DMS 273 (cell line): ENCODE data around the gene GLIPR1L1.
A peak's percentile ranks its signal among the peaks of the same experiment; 100 is the strongest.

Source experiments
- DNase-seq: peaks from one replicate; lab custom pipeline; 2025; ENCODE audit not compliant: unreplicated experiment; lab: John Stamatoyannopoulos, UW

GLIPR1L1 gene

GRCh38 chr12:75349946-75350345 is 15.5 kb downstream of the GLIPR1L1 start:
- no peak for DNase-seq

DNA sequence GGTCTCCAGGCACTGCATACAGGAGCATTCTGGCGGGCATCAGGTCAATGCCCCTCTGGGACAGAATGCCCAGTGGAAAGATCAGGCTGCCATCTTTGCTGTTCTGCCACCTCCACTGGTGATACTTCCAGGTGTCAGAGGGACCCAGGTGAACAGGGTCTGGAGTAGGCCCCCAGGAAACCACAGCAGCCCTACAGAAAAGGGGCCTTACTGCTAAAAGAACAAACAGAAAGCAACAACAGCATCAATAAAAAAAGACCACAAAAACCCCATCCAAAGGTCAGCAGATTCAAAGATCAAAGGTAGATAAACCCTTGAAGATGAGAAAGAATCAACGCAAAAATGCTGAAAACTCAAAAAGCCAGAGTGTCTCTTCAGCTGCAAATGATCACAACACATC is 15.9 kb downstream of the GLIPR1L1 start:
- DNase-seq: no peak

- DNase-seq: no peak
Observed at GRCh38 chr12:75354011-75354410, 19.5 kb downstream of the GLIPR1L1 start.

DNA sequence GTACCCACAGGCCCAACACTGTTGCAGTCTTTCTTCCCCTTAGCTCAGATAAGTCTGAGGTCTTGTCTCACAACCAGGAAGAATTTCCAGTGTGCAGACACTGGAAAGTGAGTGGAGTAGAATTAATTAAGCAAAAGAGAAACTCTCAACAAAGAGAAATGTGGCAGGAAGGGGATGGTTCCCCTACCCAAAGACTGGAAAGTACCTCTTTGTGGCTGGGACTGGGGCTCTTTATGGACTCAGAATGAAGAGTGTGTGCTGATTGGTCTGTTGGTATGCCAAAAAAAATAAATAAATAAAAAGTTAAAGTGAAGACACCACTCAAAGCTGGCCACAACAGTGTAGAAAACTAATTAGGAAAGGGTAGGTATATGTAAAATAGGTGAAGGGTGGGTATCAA is 26.4 kb downstream of the GLIPR1L1 start:
- DNase-seq: no peak

DNA sequence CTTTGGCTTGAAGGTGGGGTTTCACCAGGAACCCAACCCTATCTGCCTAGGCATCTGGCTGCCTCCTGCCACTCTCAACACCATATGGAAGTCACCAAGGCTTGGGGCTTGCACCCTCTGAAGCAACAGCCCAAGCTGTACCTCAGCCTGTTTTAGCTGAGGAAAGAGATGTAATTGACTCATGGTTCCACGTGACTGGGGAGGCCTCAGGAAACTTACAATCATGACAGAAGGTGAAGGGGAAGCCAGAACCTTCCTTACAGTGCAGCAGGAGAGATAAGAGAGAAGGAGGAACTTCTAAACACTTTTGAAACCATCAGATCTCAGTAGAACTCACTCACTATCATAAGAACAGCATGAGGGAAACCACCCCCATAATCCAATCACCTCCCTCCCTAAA is 26.9 kb downstream of the GLIPR1L1 start:
- DNase-seq: no peak

- DNase-seq: no peak
Observed at GRCh38 chr12:75364919-75365318, 30.4 kb downstream of the GLIPR1L1 start.

DNA sequence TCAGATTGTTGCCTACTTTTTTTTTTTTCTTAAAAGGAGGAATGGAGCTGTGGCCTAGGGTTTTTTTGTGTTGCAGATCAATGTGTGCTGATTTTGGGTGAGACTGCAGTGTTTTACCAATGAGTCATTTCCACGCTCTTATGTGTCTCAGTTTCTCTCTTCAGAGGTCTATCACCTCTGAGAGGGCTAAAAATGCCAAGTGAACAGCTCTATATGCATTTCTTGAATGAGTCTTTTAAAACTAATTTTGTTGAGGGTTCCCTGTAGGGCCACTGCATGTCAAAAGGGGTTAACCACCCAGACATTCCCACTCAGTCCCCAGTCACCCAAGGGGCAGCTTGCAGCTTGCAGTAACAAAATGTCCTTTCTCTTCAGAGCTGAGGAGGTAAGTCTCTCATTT is 32.2 kb downstream of the GLIPR1L1 start:
- no peak for DNase-seq

GRCh38 chr12:75374971-75375370 is 40.5 kb downstream of the GLIPR1L1 start:
- no peak for DNase-seq

GRCh38 chr12:75378354-75378753 is 43.9 kb downstream of the GLIPR1L1 start:
- no peak for DNase-seq

GRCh38 chr12:75389061-75389460 is 54.6 kb downstream of the GLIPR1L1 start:
- DNase-seq: no peak

DNA sequence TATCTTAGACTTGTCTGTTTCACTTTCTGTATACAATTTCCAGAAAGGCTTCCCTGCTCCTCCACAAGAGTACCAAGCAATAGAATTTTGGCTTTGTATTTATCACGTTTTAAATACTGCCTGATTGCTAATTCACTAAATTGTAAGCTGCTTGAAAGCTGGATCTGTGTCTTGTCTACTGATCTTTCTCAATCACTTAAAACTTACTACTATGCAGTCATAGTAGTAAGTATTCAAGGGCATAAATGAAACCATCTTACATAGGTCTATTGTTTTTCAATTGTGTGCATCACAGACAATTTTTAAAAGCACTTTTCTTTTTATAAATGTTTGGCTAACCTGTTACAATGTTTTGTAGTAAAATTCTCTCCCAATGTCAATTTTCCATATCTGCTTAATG is 55.2 kb downstream of the GLIPR1L1 start:
- DNase-seq: no peak

DNA sequence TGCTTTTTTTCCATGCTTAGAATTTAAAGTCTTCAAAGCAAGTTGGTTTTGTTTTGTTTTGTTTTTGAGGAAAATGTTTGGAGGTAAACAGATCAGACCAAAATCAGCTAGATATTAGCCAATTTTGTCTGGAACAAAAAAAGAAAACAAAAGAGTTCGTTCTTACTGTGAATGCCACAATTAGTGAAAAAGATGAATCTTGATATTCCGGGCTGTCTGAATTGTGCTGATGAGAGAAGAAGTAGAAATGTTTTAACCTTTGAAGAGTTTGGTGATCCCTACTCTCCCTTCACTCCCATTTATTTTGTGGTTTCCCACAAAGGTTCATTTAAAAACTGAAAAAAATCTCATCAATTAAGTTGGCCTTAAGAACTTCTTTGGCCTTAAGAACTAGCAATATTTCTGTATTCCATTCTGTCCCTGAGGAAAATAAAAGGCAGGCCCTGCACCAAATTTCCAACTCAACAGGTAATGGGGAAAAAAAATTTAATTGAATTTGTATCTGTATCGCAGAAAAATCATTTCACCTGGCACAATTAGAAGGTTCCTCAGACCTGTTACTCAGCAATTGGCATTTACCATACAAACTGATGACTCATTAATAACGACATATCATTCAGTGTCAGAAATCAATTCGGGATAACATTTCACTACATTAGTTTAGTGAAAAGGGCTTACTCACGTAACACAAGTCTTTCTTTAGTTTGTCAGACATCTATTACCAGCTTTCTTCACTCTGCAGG is 55.9 kb downstream of the GLIPR1L1 start:
- DNase-seq: no peak

GRCh38 chr12:75390899-75391538 is 56.5 kb downstream of the GLIPR1L1 start, which contains the start of gene GLIPR1L2:
Gene GLIPR1L2, plus strand, starts transcription at chr12:75391089. Its CDS starts 28 bp downstream, at chr12:75391117.
- peak; percentile 97 for DNase-seq

GRCh38 chr12:75404231-75404630 is 69.8 kb downstream of the GLIPR1L1 start:
- no peak for DNase-seq

DNA sequence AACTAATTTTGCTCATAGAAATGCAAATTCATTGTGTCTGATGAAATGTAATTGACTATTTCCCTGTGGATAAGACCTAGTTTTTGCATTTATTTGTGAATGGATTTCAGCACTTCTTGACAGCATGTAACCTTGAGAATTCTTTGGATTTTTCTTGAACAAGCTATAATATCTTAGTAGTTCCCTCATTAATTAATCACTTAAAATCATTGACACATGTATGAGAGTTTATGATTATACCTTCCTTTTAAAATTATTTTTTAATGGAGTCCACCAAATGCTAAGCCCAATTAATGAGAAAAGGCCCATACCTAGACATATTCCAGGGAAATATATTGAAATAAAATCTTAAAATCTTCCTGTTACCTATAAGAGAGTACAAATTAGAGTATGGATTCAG is 73.2 kb downstream of the GLIPR1L1 start:
- DNase-seq: no peak

- DNase-seq: no peak
Observed at GRCh38 chr12:75409830-75410229, 75.4 kb downstream of the GLIPR1L1 start.

- DNase-seq: no peak
Observed at GRCh38 chr12:75414671-75415070, 80.2 kb downstream of the GLIPR1L1 start.

GRCh38 chr12:75419841-75420240 is 85.4 kb downstream of the GLIPR1L1 start:
- DNase-seq: no peak
